ENCODE measurements around the gene MEIOSIN.

GRCh38 chr19:45772130-45772840 is 39.0 kb downstream of the MEIOSIN start:
- no peak for TF ChIP-seq YY1 (IDR thresholded peaks at IDR 0.05; ENCODE audit: insufficient read depth, insufficient read length)
- TF ChIP-seq SUZ12 (IDR thresholded peaks at IDR 0.05; ENCODE audit: extremely low read depth, insufficient read depth, insufficient read length): no peak
- no peak for TF ChIP-seq ZNF274 (IDR thresholded peaks at IDR 0.05; ENCODE audit: low read depth, low read length)
